GM18873 (cell line): ENCODE measurements around the gene SIRT7.

ENCODE experiments used
- ATAC-seq: cut with Tn5 transposase; IDR thresholded peaks from one replicate; pipeline ENCODE4 v1.9.1; 2021; ENCODE audit warnings: mild to moderate bottlenecking, moderate library complexity, moderate number of reproducible peaks; ENCODE audit not compliant: unreplicated experiment, low FRiP score

SIRT7 gene

DNA sequence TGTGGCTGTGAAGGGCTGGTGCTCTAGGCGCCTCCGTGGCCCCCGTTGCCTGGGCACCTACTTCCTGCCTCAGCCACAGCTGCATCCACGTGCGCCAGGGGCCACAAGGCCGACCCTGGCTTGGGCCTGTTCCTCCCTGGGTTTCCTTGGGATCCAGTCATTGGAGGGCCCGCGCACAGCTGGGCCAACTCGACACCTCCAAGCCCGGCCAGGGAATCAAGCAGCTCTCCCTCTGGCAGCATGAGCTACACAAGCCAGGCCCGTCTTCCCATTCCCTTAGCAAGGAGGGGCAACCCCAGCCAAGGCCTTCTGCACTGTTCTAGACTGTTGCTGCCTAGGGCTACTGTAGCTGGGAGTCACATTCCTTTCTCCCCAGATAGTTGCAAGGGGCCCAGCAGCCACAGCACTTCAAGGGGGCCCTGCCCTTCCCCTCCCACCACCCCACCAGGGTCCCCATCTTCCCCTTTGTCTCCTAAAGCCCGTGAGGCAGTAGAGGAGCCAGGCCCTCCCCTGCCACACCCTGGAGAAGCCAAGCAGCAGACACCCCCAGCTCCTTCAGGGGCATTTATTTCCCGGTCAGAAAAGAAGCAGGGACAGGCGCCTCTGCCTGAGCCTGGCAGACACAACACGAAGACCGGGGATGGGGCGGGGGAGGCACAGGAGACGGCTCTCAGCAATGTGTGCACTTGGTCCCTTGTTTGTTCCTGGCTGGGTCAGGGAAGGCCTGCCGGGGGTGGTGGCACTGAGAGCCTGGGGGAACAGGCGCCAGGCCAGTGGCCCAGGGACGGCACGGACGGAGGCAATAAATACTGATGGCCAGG is 50.6 kb downstream of the SIRT7 start:
- ATAC-seq: no peak

DNA sequence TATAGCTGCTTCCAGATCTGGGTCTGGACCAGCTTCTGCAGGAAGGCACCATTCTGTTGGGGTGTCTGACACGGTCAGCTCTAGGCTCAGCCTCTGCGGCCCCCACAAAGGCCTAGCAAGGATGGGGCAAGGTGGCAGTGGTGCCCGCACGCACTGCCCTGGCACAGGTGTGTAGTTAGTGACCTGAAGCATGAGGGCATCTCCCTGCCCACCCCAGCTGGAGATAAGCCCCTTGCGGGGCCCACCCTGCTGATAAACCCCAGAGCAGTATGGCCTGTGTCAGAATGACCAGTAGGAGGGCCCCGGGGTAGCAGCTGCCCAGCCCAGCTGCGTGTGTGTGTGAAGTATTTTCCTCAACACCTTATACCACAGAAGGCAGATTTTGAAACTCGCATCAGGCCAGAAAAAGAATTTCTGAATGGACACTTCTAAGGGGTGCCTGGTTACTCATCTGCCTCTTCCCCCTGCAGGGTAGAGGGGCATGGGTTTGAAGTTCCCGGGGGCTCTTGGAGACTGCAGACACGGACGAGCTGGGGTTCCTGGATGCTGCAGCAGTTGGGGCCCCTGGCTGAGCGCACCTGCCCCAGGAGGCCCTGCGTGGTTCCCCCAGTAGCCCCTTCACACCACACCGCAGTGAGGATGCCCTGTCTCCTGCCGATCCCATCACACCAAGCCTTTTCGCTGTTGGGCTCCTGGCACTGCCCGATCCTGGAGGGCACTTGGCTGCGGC is 51.4 kb downstream of the SIRT7 start:
- ATAC-seq: no peak

DNA sequence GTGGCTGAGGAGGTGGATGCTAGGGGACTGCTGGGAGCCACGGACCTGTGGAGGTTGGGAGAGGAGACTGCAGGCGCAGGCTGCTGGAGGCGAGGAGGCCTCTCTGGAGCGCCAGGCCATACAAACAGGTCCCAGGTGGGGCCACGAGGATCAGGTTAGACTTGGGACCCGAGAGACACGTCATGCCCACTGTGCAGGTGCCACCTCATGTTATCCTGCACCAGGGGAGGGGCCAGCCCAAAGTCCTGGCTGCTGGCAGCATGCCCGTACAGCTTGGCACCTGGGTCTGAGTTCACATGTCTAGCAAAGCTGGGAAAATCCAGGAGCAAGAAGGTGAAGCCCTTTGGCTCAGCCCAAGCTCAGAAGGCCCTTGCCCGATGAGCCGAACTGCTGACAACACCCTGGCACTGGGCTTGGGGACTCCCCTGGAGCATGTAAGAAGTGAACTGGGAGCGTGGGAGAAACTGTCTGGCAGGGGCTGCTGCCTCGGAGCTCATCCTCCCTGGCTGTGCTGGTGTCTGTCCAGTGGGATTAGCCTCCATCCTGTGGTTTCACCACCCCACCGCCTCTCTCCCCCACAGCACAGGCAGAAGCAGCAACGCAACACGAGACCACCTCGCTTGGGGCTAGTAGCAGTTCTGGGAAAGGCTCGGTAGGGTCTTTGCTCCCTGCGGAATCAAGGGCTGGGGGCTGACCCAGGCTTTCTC is 52.1 kb downstream of the SIRT7 start:
- ATAC-seq: no peak

DNA sequence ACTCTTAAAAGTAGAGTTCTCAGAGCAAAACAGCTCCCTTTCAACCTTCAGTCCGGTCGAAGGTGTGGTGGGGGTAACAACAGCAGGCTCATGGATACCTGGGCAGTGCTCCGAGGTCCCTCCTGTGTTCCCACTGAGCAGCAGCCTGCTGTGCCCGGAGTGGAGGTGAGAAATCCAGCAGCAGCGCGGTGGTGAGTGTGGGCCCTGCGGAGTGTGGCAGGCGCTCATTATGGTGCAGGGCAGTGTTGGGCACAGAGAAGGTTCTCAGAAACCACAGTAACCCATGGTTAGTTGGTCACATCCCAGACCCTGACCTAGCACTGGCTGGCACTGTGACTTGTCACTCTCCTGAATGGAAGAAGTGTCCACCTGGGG is 52.6 kb downstream of the SIRT7 start:
- ATAC-seq: no peak

DNA sequence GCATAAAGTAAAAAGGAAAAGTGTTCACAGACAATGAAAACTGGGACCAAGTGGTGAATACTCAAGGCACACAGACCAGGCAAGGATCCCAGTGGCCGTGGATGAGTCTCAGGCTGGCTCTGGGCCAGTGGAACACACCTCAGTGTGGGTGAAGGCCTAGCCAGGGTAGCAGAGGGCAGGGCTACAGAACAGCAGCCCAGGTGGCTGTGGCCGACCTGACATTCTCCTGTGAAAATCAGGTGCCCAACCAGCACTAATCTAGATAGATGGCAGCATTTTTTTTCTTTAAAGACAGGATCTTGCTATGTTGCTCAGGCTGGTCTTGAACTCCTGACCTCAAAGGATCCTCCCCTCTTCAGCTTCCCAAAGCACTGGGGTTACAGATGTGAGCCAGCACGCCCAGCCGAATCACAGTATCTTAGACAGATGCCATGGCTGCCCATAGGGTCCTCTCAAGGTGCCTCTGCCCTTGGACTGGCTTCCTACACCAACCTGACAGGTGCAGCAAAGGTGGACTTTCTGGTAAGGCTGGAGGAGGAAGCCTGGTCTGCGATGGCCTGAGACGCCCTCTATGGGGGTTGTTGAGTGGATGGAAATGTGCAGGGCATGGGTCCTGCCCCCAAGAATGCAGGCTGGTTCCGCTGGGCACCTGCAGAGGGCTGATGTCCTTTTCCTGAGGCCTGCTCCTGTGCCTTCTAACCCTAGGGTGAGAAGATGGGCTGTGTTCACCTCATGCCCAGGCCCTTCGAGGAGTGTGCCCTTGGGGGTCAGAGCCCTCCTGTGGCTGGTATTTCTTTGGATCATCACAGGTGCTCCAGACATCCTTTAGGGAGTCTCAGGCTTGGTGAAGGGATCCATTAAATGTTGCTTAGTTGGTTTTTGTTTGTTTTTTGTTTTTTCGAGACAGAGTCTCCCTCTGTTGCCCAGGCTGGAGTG is 53.9 kb downstream of the SIRT7 start:
- ATAC-seq: no peak

DNA sequence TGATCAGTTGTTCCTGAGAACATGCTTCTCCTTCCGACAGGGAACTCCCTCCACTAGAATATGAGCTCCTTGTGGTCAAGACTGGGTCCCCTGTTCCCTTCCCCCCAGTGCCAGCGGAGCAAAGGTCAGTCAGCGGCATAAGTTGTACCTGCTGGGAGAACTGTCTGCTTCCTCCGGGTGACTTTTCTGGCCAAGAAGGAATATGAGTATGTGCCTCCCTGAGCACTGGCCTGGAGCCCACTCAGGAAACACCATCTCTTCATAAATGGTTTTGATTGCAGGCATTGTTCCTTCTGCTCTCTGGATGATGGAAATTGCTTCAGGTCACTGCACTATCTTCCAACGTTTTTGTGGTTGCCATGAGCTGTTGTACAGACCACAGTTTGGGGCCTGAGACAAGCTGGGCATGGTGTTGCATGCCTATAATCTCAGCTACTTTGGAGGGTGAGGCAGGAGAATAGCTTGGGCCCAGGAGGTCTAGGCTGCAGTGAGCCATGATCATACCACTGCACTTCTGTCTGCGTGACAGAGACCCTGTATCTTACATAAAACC is 54.8 kb downstream of the SIRT7 start:
- ATAC-seq: no peak
